ENCODE measurements around the gene NHEJ1.

DNA sequence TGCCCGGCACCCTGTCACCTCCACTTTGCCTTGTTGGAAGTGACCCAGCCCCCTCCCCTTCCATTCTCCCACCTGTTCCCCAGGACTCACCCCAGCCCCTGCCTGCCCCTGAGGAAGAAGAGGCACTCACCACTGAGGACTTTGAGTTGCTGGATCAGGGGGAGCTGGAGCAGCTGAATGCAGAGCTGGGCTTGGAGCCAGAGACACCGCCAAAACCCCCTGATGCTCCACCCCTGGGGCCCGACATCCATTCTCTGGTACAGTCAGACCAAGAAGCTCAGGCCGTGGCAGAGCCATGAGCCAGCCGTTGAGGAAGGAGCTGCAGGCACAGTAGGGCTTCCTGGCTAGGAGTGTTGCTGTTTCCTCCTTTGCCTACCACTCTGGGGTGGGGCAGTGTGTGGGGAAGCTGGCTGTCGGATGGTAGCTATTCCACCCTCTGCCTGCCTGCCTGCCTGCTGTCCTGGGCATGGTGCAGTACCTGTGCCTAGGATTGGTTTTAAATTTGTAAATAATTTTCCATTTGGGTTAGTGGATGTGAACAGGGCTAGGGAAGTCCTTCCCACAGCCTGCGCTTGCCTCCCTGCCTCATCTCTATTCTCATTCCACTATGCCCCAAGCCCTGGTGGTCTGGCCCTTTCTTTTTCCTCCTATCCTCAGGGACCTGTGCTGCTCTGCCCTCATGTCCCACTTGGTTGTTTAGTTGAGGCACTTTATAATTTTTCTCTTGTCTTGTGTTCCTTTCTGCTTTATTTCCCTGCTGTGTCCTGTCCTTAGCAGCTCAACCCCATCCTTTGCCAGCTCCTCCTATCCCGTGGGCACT is 21.9 kb upstream of the NHEJ1 start:
- TF ChIP-seq POLR2AphosphoS5 (IDR thresholded peaks at IDR 0.05), result no peak
- TF ChIP-seq, protein P1, sequence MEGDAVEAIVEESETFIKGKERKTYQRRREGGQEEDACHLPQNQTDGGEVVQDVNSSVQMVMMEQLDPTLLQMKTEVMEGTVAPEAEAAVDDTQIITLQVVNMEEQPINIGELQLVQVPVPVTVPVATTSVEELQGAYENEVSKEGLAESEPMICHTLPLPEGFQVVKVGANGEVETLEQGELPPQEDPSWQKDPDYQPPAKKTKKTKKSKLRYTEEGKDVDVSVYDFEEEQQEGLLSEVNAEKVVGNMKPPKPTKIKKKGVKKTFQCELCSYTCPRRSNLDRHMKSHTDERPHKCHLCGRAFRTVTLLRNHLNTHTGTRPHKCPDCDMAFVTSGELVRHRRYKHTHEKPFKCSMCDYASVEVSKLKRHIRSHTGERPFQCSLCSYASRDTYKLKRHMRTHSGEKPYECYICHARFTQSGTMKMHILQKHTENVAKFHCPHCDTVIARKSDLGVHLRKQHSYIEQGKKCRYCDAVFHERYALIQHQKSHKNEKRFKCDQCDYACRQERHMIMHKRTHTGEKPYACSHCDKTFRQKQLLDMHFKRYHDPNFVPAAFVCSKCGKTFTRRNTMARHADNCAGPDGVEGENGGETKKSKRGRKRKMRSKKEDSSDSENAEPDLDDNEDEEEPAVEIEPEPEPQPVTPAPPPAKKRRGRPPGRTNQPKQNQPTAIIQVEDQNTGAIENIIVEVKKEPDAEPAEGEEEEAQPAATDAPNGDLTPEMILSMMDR (IDR thresholded peaks at IDR 0.05), result no peak
